IPS-11a (cell line): ENCODE results near the gene ADGRE3.
"Not testable (repeated sequence)": the region's sequence is repeated elsewhere in the genome, so short reads cannot be mapped to it uniquely, and the experiment has no call there.

Experiments
- H3K4me3 ChIP-seq: one replicate; pipeline ENCODE4 v1.5.1; 2013; ENCODE audit warnings: low read depth, low read length, control low read depth

ADGRE3 gene

DNA sequence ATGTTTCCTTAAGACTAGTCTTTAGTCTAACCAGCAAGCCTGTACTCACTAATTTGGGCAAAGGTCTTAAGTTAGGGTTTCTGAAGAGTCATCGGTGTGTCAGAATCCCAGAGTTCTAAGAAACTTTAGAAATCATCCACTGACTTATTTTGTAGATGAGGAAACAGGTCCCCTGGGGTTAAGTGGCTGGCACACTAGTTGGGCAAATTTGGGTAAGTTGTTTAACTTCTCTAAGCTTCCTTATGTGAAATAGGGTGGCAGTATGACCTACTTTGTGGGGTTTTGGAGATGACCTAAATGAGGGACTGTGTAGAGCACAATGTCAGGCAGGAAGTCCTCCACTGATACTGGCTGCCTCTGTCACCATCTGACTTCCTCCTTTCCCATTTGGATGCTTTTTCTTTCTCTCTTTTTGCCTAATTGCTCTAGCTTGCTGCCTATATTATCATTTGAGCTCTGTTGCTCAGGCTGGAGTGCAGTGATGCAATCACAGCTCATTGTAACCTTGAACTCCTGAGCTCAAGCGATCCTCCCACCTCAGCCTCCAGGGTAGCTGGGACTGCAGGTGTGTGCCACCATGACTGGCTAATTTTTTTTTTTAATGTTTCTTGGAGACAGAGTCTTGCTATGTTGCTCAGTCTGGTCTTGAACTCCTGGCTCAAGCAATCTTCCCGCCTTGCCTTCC, 2.3 kb downstream of the ADGRE3 start:
- no peak overlapping the region for H3K4me3 ChIP-seq

DNA sequence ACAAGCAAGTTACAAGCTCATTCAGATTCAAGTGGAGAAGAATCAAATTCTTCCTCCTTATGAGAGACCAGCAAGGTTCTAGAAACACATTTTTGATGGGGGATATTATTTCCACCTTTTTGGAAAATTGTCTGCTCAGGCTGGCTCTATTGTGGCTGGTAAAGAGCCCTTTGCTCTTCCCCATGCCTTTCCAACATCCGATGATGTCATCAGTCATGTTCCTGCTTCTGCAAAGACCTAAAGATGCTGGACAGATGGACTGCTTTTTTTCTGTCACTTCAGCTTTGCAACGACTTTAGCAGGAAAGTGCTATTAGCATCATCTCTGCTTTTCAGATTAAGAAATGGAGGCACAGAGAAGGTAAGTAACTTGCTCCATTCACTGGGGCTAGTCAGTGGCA, 4.2 kb downstream of the ADGRE3 start:
- no peak overlapping the region for H3K4me3 ChIP-seq

DNA sequence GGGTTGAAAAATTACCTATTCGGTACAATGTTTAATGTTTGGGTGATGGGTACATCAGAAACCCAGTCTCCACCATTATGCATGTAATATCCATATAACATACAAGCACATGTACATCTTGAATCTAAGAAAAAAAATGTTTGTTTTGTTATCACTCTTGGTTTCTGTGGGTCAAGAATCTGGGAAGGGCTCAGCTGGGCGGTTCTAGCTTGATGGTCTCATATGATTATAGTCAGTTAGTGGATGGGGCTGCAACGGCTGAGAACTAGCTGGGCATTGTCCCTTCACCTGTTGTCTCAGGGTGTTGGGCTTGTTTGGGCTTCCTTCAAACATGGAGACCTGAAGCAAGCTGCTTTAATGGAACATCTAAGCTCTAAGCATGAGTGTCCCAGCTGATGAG, 4.7 kb downstream of the ADGRE3 start:
- H3K4me3 ChIP-seq: no peak overlapping the region

DNA sequence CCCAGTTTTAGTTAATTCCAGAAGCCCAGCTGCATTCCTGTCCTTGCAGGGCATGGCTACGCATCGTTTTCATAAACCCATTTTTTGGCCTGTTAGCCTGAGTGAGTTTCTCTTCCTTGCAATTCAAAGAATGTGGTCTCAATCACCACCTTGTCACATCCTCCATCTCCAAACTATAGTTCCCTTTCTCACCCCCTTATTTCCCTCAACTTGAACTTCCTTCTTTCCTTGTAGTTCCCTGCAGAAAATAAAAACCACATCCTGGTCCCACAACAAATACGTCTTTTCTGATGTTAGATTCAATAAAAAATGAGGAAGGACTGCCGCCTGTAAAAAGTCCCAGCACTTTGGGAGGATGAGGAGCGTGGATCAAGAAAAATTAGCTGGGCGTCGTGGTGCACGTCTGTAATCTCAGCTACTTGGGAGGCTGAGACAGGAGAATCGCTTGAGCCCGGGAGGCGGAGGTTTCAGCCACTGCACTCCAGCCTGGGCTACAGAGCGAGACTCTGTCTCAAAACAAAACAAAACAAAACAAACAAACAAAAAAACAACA, 13.2 kb downstream of the ADGRE3 start:
- H3K4me3 ChIP-seq: no peak overlapping the region

DNA sequence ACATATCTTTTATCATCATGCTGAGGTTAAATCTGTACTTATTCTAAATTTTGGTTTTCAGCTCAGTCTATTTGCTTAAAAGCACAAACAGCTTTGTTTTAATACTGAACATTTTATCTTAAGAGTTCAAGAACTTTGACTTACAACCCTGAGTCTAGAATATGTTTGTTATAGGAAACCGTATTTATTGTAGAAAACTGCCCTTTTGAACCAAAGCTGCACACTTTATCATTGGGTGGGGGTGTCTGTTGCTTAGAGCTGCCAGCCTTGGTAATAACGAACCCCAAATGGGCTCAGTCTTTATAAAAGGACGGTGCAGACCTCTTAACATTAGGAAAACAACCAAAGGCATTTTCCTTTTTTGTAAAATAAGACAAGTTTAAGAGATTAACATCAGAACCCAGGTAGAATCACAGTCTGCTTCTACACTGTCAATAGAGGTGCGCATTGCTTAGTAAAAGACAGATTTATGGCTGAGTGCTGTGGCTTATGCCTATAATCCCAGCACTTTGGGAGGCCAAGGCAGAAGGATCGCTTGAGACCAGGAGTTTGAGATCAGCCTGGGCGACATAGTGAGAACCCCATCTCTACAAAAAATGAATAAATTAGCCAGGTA, 14.7 kb downstream of the ADGRE3 start:
- no peak overlapping the region for H3K4me3 ChIP-seq

DNA sequence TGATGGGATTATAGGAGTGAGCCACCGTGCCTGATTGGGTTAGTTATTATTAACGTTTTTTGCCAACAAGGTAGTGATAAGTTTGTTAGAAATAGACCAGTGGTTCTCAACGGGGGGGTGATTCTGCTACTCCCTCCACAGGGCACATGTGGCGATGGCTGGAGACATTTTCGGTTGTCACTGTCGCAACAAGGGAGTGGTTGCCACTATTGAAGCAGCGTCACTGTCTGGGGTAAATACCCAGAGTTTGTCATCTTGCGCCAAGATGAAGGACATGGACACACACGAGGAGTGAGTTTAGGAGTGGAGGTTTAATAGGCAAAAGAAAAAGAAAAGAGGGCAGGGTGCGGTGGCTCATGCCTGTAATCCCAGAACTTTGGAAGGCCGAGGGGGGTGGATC, 18.9 kb downstream of the ADGRE3 start:
- no peak overlapping the region for H3K4me3 ChIP-seq

DNA sequence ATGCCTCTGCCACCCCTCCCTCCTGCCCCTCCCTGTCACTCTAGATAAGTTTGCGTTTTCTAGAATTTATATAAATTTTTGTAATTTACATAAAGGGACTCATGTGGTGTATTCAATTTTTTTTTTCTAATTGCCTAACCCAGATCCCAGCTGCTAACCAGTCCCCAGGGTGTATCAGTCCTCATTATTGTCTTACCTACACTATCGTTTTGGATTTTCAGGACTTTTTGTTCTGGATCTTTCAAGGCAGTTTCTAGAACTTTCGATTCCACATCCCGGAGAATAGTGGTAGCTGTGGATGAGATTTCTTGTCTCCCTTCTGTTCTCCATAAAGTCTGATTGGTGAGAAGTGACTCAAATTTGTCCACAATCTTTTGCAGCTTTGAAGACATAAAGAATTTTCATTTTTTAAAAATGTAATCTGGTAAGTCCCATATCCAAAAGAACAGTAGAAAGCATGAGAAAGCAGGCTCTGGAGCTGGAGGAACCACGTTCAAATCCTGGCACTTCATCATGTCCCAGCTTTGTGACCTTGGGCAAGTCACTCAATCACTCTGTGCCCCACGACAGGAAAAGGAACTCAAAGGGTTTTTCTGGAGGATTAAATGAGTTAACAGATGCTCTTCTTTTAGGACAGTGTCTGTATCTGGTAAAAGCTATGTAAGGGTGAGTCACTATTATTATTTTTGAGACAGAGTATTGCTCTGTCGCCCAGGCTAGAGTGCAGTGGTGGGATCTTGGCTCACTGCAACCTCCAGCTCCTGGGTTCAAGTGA, 19.7 kb downstream of the ADGRE3 start:
- H3K4me3 ChIP-seq: no peak overlapping the region

DNA sequence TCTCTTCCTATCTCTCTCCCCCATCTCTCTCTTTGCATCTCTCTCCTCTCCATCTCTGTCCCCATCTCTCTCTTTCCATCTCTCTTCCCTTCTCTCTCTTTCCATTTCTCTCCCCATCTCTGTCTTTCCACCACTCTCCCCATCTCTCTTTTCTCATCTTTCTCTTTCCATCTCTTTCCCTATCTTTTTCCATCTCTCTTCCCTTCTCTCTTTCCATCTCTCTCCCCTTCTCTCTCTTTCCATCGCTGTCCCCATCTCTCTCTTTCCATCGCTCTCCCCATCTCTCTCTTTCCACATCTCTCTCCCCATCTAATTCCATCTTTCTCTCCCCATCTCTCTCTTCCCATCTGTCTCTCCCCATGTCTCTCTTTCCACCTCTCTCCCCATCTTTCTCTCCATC, 24.5 kb downstream of the ADGRE3 start:
- no peak overlapping the region for H3K4me3 ChIP-seq

DNA sequence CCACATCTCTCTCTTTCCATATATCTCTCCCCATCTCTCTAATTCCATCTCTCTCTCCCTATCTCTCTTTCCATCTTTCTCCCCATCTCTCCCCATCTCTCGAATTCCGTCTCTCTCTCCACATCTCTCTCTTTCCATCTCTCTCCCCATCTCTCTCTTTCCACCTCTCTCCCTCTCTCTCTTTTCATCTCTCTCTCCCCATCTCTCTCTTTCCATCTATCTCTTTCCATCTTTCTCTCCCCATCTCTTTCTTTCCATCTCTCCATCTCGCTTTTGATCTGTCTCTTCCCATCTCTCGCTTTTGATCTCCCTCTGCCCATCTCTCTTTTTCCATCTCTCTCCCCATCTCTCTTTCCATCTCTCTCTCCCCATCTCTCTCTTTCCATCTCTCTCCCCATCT, 25.6 kb downstream of the ADGRE3 start:
- H3K4me3 ChIP-seq: no peak overlapping the region

DNA sequence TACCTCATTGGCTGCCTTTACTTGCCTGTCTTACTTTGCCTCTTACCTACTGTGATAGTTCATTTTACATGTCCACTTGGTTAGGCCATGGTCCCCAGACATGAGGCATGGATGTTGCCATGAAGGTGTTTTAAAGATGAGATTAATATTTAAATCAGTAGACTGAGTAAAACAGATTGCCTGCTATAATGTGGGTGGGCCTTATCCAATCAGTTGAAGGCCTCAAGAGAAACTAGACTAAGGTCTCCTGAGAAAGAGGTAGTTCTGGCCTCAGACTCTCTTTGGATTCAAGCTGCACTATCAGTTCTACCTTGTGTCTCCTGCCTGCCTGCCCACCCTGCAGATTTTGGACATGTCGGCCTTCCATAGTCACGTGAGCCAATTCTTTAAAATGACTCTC, 26.1 kb downstream of the ADGRE3 start:
- no peak overlapping the region for H3K4me3 ChIP-seq

DNA sequence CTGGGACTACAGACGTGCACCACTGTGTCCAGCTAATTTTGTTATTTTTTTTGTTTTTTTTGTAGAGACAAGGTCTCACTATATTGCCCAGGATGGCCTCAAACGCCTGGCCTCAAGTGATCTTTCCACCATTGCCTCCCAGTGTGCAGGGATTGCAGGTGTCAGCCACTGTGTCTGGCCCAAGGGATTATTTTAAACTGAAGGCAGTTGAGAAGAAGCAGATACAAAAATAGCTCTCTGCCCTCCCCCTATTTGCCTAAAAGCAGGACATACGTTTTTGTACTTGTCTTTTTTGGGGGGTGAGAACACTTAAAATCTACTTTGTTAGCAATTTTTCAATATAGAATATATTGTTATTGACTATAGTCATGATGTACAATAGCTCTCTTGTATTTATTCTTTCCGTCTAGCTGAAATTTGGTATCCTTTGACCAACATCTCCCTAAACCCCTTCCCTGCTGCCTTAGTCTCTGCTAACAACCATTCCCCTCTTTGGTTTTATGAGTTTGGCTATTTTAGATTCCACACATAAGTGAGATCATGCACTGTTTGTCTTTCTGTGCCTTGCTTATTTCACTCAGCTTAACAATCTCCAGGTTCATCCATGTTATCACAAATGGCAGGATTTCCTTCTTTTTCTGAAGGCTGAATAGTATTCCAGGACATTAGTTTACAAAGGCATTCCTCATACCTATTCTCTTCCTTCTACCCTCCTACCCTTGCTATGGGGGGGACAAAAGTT, 34.9 kb downstream of the ADGRE3 start:
- no peak overlapping the region for H3K4me3 ChIP-seq

DNA sequence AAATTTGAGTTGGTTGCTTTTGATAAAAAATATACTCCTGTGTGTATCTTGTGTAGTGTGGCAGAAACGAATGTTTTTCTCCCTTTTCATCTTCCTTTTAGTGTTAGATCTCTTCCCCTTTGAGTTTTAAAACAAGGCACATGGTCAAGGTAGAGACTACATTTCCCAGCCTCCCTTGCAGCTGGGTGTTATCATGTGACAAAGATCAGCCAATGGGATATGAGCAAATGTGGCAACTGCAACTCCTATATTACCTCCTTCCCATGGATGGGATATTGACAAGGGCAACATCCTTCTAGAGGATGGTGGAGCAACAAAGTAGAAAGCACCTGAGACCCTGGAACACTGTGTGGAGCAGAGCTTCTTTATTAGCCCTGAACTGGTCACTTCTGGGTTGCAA, 42.4 kb downstream of the ADGRE3 start:
- H3K4me3 ChIP-seq: no peak overlapping the region

DNA sequence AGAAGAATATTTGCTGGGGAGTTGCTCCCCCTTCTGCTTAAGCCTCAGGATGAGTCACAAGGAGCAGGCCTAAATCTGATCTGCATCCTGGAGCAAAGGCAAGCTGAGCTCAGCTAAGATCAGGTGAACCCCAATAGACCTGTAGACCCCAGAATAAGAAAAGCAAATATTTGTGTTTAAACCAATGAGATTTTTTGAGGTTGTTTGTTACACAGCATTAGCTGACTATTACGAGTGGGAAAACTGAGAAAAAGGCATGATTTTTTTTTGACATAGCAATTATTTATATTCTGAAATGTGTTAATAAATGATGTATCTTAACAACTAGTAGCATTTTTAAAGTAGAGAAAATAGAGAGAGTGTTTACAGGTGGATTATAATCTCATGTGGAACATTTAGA, 45.1 kb downstream of the ADGRE3 start:
- H3K4me3 ChIP-seq: no peak overlapping the region

DNA sequence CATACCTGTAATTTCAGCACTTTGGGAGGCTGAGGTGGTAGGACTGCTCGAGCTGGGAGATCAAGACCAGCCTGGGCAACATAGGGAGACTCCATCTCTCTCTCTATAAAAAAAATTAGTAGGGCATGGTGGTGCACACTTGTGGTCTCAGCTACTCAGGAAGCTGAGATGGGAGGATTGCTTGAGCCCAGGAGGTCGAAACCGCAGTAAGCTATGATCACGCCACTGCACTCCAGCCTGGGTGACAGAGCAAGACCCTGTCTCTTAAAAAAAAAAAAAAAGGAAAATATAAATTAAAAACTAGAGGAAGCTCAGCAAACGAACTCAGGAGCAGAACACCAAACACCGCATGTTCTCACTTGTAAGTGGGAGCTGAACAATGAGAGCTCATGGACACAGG, 50.2 kb downstream of the ADGRE3 start:
- not testable (repeated sequence) for H3K4me3 ChIP-seq

DNA sequence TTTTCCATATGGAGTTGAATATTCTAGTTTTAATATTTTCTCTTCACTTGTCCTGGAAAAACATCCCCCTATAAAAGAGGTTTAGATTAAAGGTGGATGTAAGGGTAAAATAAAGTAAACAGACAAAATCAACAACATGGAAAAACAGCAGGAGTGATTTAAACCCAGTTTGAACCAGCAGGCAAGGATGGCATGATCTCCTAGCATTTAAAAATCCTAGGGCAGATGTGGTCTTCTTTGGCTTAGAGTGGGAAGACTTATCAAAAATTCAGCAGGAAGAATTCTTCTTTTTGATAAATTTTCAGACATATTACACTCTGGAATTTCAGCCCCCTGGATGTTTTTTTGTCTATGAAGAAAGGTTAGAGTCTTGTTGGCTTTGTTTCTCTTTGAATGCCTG, 55.2 kb downstream of the ADGRE3 start:
- no peak overlapping the region for H3K4me3 ChIP-seq

DNA sequence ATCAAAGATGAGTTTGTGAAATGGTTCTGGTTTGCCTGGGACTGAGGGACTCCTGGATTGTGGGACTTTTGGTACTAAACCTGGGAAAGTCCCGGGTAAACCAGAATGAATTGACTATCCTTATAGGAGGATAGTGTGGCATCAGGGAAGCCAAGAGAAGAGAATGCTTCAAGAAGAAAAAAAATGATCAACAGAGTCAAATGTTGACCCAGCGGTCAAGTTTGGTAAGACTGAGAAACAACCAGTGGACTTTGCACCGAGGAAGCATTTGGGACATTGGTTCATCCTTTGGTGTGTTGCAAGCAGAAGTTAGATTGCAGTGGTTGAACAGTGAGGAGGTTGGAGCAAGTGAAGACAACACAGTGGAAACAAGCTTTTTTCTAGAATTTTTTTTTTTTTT, 58.2 kb downstream of the ADGRE3 start:
- H3K4me3 ChIP-seq: no peak overlapping the region

DNA sequence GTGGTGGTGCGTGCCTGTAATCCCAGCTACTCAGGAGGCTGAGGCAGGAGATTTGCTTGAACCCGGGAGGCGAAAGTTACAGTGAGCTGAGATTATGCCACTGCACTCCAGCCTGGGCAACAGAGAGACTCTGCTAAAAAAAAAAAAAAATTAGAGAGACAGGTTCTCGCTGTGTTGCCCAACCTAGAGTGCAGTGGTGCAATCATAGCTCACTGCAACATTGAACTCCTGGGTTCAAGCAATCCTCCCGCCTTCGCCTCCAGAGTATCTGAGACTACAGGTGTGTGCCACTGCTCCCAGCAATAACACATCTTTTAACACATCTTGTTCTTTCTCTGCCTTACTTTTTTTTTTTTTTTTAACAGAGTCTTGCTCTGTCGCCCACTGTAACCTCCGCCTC, 59.0 kb downstream of the ADGRE3 start:
- H3K4me3 ChIP-seq: no peak overlapping the region

DNA sequence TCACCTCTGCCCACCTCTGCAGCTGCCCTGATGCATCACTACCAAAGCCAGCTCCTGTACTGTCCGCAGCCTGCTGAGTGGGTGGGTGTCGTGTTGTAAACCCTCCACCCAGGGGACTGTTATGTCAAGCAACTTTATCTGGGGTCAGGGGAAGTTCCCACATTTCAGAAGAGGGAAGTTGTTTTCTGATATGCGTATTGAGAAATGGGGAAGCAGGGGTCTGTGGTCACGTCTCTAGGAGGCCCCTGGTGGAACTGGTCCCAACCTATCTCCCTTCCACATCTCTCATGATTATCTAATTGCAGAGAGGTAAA, 60.6 kb downstream of the ADGRE3 start:
- H3K4me3 ChIP-seq: no peak overlapping the region

DNA sequence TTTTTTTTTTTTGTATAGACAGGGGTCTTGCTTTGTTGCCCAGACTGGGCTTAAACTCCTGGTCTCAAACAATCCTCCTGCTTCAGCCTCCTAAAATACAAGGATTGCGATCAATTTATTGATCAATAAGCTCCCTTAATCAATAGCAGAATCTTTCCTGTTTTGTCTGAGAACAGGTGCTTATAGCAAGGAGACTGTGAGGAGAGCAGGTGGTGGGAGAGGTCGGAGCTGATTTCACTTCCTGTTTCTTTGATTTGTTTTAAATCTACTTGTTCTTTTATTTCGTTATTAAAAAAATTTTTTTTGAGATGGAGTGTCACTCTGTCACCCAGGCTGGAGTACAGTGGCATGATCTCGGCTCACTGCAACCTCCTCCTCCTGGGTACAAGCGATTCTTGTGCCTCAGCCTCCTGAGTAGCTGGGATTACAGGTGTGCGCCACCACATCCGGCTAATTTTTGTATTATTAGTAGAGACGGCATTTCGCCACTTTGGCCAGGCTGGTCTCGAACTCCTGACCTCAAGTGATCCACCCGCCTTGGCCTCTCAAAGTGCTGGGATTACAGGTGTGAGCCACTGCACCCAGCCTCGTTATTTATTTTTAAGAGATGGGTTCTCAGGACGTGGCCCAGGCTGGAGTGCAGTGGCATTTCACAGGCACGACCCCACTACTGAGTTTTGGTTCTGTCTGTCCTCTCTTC, 61.1 kb downstream of the ADGRE3 start:
- H3K4me3 ChIP-seq: not testable (repeated sequence)

DNA sequence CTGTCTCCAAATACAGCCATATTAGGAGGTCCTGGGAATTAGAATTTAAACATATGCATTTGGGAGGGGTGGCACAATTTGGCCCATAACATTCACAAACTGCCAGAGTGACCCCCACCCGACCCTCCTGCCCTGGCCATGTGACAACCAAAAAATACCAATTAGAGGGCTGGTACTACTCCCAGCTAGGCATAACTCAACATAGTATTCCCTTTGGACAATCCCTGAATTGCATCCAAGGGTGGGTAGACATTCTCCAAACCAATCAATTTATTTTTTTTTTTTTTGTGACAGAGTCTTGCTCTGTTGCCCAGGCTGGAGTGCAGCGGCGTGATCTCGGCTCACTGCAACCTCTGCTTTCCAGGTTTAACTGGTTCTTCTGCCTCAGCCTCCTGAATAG, 62.0 kb downstream of the ADGRE3 start:
- no peak overlapping the region for H3K4me3 ChIP-seq

DNA sequence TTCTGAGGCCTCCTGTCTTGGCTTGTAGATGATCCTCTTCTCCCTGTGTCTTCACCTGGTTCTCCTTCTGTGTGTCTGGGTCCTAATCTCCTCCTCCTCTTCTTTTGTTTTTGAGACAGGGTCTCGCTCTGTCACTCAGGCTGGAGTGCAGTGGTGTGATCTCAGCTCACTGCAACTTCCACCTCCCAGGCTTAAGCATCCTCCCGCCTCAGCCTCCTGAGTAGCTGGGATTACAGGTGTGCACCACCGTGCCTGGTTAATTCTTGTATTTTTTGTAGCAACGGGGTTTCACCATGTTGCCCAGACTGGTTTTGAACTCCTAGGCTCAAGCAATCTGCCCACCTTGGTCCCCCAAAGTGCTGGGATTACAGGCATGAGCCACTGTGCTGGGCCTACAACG, 62.4 kb downstream of the ADGRE3 start:
- H3K4me3 ChIP-seq: not testable (repeated sequence)
